ENCODE measurements around the gene GPX2.

Gene GPX2

GRCh38 chr14:64963611-64964010 is 21.1 kb upstream of the GPX2 start:
- no peak overlapping the region for H3K27ac ChIP-seq
- DNase-seq (ENCODE audit: low read depth, low spot score): no peak

- no peak for DNase-seq (ENCODE audit: low read depth, low spot score)
- H3K27ac ChIP-seq: no peak overlapping the region
Observed at GRCh38 chr14:64960762-64961276, 18.3 kb upstream of the GPX2 start.

GRCh38 chr14:64958743-64959142 is 16.2 kb upstream of the GPX2 start:
- DNase-seq (ENCODE audit: low read depth, low spot score): no peak
- no peak overlapping the region for H3K27ac ChIP-seq

DNA sequence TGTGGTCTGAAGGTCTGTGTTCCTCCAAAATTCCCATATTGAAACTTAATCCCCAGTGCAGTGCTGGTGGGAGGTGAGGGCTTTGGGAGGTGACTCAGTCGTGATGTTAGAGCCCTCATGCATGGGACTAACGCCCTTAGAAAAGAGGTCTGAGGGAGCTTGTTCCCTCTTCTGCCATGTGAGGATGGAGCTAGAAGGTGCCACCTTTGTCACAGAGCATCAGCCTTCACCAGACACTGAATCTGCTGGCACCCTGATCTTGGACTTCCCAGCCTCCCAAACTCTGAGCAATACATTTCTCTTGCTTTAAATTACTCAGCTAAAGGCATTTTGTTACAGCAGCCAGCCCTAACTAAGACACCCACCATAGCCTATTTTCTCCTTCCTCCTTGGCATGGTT is 15.7 kb upstream of the GPX2 start:
- no peak for DNase-seq (ENCODE audit: low read depth, low spot score)
- no peak overlapping the region for H3K27ac ChIP-seq

DNA sequence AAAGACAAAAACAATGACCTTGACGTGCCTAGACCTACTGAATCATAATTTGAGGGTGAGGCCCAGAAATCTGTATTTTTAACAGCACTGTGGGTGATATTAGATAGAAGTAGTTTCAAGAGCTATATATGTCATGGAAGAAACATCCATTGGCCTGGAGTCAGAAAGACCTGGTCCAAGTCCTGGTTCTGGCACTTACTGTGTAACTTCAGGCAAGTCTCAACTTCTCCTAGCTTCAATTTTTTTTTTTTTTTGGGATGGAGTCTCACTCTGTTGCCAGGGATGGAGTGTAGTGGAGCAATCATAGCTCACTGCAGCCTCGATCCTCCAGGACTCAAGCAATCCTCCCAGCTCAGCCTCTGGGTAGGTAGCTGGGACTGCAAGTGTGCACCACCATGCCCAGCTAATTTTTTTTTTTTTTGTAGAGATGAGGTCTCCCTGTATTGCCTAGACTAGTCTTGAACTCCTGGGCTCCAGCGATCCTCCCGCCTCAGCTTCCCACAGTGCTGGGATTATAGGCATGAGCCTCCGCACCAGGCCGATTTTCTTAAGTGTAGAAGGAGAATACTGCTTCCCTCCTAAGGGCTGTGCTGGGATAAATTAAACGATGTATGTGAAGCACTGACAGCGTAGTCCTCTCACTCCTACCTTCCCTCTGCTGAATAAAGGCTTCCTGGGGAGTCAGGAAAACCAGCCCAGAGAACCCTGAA is 14.3 kb upstream of the GPX2 start:
- DNase-seq (ENCODE audit: low read depth, low spot score): no peak
- H3K27ac ChIP-seq: no peak overlapping the region

DNA sequence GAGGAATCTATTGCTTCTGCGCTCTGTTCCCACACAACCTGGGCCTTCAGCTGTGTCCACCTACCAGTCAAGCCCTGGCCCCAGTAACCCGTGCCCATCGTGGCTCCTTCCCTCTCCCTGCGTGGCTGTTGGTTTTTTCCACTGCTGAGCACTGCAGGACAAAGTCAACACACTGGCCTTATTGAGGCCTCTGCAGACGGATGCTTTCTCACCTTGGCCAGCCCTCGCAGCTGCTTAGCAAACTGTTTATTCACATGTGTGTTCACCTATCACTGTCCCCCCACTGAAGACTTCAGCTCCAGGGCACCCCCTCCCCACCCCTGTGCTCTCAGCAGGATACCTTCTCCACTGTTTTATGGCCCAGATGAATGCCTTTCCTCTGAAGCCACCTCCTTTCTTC is 12.8 kb upstream of the GPX2 start:
- no peak for DNase-seq (ENCODE audit: low read depth, low spot score)
- no peak overlapping the region for H3K27ac ChIP-seq

DNA sequence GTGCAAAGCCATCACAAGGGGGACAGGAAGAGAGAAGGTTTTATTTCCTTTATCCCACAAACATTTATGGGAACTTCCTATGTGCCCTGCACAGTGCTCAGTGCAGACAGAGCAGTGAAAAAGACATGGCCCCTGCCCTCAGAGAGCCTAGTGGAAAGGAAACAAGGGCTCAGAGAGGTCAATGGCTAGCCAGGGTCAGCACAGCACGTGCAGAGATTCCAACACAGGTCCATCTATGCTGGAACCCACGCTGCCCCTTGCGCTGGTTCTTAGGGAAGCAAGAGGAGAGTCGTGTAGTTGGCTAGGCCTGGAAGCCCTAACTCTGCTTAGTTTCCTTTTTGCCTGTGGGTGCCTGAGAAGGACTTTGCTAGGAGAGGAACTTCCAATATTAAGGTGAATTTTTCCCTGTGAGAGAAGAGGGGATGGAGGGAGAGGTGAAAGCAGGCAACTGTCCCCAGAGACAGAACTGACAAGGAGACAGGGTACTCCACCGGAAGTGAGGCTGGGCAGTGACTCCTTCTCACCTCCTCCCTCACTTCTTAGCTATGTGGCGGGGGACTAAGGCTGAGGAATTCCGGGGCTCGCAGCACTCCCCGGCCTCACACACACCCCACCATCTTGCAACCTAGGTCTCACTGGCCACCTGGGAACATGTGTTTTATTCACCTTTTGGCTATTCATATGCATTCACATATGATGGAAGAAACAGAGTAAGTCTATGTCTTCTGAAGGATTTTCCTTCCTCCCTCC is 12.1 kb upstream of the GPX2 start:
- H3K27ac ChIP-seq: no peak overlapping the region
- no peak for DNase-seq (ENCODE audit: low read depth, low spot score)

DNA sequence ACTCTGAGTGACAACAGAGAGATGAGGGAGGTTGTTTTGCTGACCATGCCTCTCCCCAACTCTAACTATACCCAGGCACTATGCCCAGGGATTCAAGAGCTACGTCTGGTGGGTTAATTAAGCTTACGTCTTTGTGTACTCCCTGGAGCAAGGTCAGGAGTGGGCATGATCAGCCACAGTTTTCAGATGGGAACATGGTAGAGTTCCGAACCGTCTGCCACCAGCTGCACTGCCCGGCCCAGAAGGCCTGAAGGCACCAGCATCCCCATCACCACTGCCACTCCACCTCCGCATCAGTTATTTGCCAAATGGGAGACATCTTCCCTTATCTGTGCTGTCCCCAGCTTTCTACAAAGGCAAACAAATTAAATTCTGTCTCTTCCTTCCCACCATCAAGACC is 11.1 kb upstream of the GPX2 start:
- no peak for DNase-seq (ENCODE audit: low read depth, low spot score)
- no peak overlapping the region for H3K27ac ChIP-seq

- no peak for DNase-seq (ENCODE audit: low read depth, low spot score)
- no peak overlapping the region for H3K27ac ChIP-seq
Observed at GRCh38 chr14:64953310-64953654, 10.7 kb upstream of the GPX2 start.

DNA sequence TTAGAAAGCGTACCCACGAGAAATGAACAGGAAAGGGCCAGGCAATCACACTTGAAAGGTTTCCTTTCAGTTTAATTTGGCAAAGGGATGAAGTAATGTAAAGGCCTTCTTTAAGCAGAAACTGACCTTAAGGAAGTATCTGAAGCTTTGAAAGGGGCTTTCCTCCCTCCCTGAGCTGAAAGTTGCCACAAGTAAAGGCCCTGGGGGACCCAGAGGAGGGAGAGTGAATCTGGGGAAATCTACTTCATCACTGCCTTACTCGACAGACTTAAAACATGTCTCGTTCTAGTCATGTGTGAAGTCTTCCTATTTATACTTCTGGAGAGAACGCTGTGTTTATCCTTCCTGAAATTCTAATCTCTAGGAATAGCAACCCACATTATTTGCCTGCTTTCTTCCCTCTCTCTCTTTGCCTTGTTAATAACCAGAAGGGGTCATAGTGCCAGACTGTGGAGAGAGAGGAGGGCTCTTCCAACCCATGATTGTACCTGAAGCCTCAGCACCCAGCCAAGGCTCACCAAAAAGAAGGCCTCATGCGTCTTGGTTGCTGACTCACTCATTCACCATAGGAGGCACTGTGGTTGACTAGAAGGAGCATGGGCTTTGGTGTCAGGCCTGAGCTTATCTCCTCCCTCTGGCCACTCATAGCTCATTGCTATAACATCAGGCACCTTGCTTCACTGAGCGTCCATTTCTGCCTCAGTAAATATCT is 10.2 kb upstream of the GPX2 start:
- no peak for DNase-seq (ENCODE audit: low read depth, low spot score)
- H3K27ac ChIP-seq: no peak overlapping the region

DNA sequence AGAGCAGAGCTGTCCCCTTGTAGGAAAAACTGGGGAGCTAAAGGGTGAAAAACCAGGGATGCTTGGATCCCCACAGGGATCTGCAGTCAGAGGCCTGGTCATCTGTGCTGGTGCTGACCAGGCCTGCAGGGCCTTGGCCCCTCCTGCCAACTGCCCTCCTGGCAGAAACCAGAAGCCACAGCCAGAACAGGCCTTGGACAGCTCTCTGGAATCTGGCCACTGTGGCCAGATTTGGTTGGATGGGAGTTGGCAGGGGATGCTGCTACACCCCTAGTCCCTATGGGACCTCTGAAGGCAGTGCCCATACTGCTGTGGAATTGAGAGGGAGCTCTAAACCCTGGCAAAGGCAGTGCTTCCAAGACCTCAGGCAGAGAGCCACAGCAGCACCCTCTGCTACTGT is 9.2 kb upstream of the GPX2 start:
- H3K27ac ChIP-seq: no peak overlapping the region
- no peak for DNase-seq (ENCODE audit: low read depth, low spot score)

DNA sequence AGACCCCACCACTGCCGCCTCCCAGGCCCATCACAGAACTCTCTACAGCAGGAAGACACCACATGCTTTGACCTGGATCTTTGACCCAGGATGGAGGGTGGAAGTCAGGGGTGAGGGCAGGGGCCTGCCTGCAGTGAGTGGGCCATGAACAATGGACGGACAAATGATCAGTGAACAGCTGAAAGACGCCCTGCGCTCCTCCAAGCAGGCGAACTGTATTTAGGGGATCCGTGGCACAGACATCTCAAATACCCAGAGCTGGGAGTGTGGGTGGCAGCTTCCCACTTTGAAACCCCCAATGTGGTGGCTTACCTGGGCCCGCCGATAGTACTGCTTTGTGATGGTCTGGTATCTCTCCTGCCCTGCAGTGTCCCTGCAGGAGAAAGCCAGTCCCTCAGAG is 8.7 kb upstream of the GPX2 start:
- DNase-seq (ENCODE audit: low read depth, low spot score): no peak
- no peak overlapping the region for H3K27ac ChIP-seq

DNA sequence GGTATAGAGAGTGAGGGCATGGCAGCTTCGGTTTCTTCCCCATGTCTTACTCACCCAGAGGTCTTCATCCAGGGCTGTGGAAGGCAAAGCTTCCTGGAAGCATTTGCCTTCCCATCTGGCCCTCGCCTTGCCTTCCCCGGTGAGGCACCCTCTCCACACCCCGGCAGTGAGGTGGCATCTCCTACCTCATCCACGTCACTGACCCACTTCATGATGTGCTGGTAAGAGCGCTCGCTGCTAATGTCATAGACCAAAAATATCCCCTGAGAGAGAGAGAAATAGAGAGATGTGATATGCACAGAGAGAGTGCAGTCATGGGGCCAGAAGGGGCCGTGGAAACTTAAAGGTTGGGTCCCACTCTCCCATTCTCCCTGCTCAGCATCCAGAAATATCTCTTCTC is 8.3 kb upstream of the GPX2 start:
- no peak overlapping the region for H3K27ac ChIP-seq
- no peak for DNase-seq (ENCODE audit: low read depth, low spot score)

- DNase-seq (ENCODE audit: low read depth, low spot score): no peak
- no peak overlapping the region for H3K27ac ChIP-seq
Observed at GRCh38 chr14:64948612-64949210, 6.2 kb upstream of the GPX2 start.

GRCh38 chr14:64947710-64948611 is 5.4 kb upstream of the GPX2 start:
- no peak for DNase-seq (ENCODE audit: low read depth, low spot score)

GRCh38 chr14:64946310-64947045 is 3.9 kb upstream of the GPX2 start:
- DNase-seq (ENCODE audit: low read depth, low spot score): no peak
- H3K27ac ChIP-seq: no peak overlapping the region

More at GRCh38 chr14:64947710-64948611, 5.4 kb upstream of the GPX2 start:
- no peak overlapping the region for H3K27ac ChIP-seq

DNA sequence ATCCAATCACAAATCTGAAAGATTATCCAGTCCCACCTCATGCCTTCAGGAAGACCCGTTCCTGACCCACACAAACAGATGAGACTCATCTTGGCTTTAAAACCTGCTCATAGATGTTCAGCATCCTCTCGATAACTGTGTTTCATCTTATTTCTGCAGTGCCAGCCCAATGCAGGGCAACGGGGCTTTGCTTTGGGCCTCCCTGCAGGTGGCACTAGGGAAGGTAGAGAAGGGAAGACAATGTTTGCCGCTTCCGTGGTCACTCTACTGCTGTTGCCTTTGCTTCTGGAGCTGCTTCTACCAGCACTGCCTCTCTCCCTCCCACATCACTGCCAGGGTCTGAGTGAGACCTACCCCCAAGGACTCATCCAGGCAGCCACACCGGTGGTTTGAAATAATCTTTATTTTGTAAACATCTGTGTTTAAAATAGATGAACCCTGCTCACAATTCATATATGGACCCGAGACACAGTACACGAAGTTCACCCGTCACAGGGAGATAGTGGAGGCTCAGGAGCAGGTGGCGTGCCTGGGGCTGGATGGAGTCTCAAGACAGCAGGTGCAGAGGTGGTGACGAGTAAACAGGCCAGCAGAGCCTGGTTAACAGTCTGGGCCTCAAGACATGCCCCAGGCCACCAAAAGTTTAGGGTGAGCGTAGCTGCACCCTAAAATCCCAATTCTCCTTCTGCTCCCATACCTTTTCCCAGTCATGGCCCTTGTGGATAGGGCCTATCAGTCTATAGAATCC is 3.1 kb upstream of the GPX2 start:
- H3K27ac ChIP-seq: no peak overlapping the region
- no peak for DNase-seq (ENCODE audit: low read depth, low spot score)

DNA sequence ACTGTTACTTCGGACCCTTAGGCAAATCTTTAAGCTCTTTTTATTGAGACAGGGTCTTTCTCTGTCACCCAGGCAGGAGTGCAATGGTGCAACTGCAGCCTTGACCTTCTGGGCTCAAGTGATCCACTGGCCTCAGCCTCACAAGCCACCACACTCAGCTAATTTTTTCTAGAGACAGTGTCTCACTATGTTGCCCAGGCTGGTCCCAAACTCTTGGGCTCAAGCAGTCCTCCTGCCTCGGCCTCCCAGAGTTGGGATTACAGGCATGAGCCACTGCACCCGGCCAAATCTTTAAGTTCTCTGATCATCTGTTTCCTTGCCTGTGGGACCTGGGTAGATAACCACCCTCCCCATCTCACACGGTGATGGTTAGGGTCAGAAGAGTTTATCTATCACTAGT is 2.3 kb upstream of the GPX2 start:
- no peak for DNase-seq (ENCODE audit: low read depth, low spot score)
- H3K27ac ChIP-seq: no peak overlapping the region

- DNase-seq (ENCODE audit: low read depth, low spot score): no peak
- no peak overlapping the region for H3K27ac ChIP-seq
Observed at GRCh38 chr14:64944041-64944440, 1.5 kb upstream of the GPX2 start.
